A549 (cell line): Measurements from ENCODE around the gene CD69.

Experiments
- POLR2A ChIP-seq: IDR thresholded peaks from 2 replicates; pipeline ENCODE4 v1.6.1; 2012; ENCODE audit warnings: mild to moderate bottlenecking, low read length
- TF ChIP-seq, protein P1 (sequence below): fragments of >200 bp; sonication (Bioruptor Twin); formaldehyde crosslinking; IDR thresholded peaks from 3 replicates; pipeline ENCODE4 v1.5.1; 2016

DNA sequence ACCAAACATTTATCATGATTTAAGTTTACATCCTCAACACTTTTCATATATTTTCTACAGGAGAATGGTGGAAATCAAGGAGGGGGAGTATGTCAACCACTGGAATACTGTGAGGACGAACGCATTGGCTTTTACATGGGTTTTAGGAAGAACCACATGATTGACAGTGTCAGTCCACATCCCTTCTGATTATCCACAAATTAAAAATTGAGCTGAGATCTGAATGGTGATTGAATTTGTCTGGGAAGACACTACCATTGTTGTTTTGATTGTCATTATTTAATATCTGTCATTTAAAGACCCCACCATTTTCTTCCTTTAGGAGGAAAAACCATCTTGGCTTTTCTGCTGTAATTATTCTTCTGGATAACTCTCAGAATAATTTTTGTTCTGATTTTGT is 35.2 kb upstream of the CD69 start:
- no peak for TF ChIP-seq POLR2A
- TF ChIP-seq, protein P1, sequence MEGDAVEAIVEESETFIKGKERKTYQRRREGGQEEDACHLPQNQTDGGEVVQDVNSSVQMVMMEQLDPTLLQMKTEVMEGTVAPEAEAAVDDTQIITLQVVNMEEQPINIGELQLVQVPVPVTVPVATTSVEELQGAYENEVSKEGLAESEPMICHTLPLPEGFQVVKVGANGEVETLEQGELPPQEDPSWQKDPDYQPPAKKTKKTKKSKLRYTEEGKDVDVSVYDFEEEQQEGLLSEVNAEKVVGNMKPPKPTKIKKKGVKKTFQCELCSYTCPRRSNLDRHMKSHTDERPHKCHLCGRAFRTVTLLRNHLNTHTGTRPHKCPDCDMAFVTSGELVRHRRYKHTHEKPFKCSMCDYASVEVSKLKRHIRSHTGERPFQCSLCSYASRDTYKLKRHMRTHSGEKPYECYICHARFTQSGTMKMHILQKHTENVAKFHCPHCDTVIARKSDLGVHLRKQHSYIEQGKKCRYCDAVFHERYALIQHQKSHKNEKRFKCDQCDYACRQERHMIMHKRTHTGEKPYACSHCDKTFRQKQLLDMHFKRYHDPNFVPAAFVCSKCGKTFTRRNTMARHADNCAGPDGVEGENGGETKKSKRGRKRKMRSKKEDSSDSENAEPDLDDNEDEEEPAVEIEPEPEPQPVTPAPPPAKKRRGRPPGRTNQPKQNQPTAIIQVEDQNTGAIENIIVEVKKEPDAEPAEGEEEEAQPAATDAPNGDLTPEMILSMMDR: no peak
